Fibroblast of lung (primary cell): ENCODE measurements around the gene LASP1NB.

Experiments
- EZH2 ChIP-seq: IDR thresholded peaks from 2 replicates; pipeline ENCODE4 v1.5.1; 2012; ENCODE audit warnings: low read length, control low read depth, mild to moderate bottlenecking; ENCODE audit errors: missing control alignments
- TF ChIP-seq, protein P1 (sequence below), 2 donors: IDR thresholded peaks in 1 of 2; conservative IDR thresholded peaks in 1 of 2; 1 replicate in 1 of 2; 2 replicates in 1 of 2; pipeline ENCODE4 v1.5.1; 2011 to 2012; ENCODE audit warnings: low read length in 2 of 2, control low read depth in 1 of 2, inconsistent platforms in 1 of 2, low read depth in 1 of 2, mild to moderate bottlenecking in 1 of 2

DNA sequence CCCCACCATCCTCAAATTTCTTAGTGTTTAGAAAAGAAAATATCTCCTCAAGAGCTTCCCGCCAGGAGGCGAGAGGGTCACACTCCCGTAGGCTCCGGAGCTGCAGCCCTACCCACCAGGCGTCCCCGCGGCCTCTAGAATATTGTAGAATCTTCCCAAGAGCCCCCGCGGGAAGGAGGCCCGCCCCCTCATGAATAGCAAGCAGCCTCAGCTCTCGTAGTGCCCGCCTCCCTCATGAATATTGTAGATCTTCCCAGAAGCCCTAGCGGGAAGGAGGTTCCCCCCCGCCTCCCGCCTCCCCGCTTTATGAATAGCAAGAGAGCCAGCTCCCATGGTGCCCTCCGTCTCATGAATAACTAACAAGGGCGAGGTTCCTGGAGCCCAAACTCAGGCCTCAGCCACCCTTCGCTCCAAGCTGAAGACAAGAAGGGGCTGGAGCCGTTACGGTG is 41.9 kb downstream of the LASP1NB start, which contains the start of gene FBXO47:
- TF ChIP-seq, protein P1, sequence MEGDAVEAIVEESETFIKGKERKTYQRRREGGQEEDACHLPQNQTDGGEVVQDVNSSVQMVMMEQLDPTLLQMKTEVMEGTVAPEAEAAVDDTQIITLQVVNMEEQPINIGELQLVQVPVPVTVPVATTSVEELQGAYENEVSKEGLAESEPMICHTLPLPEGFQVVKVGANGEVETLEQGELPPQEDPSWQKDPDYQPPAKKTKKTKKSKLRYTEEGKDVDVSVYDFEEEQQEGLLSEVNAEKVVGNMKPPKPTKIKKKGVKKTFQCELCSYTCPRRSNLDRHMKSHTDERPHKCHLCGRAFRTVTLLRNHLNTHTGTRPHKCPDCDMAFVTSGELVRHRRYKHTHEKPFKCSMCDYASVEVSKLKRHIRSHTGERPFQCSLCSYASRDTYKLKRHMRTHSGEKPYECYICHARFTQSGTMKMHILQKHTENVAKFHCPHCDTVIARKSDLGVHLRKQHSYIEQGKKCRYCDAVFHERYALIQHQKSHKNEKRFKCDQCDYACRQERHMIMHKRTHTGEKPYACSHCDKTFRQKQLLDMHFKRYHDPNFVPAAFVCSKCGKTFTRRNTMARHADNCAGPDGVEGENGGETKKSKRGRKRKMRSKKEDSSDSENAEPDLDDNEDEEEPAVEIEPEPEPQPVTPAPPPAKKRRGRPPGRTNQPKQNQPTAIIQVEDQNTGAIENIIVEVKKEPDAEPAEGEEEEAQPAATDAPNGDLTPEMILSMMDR (conservative IDR thresholded peaks at IDR 0.05 in 1 of 2, IDR thresholded peaks at IDR 0.05 in 1 of 2; ENCODE audit: low read depth in 1 of 2, low read length in 2 of 2) = no peak
- no peak for TF ChIP-seq EZH2
